Measurements from ENCODE around the gene SDS. TPM values are rescaled to one million over a fixed set of nuclear protein-coding genes. Genes with fewer than 3 reads are reported as not detected.

SDS gene
- total and polyA plus RNA-seq, 4 donors, result 0.65 to 433 (median 77.9) TPM

DNA sequence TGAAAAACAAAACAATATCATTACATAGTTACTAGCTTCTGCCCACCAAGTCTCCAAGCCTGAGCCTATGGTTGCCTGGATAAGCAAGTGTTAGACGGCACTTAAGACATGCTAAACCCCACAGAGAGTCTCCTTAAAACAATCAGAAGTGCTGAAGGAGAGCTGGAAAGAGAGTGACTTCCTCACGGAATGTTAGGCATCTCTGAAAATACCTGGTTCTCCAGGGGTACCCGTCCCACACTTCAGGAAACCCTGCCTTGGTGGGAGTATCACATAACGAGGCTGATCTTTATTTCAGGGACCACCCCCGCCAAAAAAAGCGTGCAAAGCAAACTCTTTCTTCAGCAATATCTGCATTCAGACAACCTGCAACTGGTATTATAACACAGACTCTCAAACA is 49.6 kb upstream of the SDS start:
- no peaks in the 10 kb centered on the region for H3K9me3 ChIP-seq (ENCODE audit: control insufficient read depth in 4 of 4, low read length in 3 of 4)
- DNase-seq (ENCODE audit: low spot score), result no peak
- no peak overlapping the region for H3K4me3 ChIP-seq (ENCODE audit: low read depth in 1 of 3, low read length in 3 of 3)
- peaks cover 0 to 2% (median 0%) of the 10 kb centered on the region in 4 donors for H3K27me3 ChIP-seq (ENCODE audit: control insufficient read depth in 4 of 4, insufficient read depth in 4 of 4, low read length in 3 of 4)
- no peak overlapping the region for H3K9ac ChIP-seq (ENCODE audit: low read depth in 1 of 2, low read length in 2 of 2)
- TF ChIP-seq EGR1 (IDR thresholded peaks at IDR 0.05; ENCODE audit: low read depth in 2 of 2) (no peak), HNF4G (IDR thresholded peaks at IDR 0.05) (no peak), ATF3 (IDR thresholded peaks at IDR 0.05) (no peak), SP1 (IDR thresholded peaks at IDR 0.05) (no peak), JUND (IDR thresholded peaks at IDR 0.05) (no peak), RAD21 (IDR thresholded peaks at IDR 0.05) (no peak), CTCF (IDR thresholded peaks at IDR 0.05; ENCODE audit: low read depth, low read length, missing input control) (no peak)
- TF ChIP-seq, protein P1, sequence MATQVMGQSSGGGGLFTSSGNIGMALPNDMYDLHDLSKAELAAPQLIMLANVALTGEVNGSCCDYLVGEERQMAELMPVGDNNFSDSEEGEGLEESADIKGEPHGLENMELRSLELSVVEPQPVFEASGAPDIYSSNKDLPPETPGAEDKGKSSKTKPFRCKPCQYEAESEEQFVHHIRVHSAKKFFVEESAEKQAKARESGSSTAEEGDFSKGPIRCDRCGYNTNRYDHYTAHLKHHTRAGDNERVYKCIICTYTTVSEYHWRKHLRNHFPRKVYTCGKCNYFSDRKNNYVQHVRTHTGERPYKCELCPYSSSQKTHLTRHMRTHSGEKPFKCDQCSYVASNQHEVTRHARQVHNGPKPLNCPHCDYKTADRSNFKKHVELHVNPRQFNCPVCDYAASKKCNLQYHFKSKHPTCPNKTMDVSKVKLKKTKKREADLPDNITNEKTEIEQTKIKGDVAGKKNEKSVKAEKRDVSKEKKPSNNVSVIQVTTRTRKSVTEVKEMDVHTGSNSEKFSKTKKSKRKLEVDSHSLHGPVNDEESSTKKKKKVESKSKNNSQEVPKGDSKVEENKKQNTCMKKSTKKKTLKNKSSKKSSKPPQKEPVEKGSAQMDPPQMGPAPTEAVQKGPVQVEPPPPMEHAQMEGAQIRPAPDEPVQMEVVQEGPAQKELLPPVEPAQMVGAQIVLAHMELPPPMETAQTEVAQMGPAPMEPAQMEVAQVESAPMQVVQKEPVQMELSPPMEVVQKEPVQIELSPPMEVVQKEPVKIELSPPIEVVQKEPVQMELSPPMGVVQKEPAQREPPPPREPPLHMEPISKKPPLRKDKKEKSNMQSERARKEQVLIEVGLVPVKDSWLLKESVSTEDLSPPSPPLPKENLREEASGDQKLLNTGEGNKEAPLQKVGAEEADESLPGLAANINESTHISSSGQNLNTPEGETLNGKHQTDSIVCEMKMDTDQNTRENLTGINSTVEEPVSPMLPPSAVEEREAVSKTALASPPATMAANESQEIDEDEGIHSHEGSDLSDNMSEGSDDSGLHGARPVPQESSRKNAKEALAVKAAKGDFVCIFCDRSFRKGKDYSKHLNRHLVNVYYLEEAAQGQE (IDR thresholded peaks at IDR 0.05), result no peak
- TF ChIP-seq, protein P2, sequence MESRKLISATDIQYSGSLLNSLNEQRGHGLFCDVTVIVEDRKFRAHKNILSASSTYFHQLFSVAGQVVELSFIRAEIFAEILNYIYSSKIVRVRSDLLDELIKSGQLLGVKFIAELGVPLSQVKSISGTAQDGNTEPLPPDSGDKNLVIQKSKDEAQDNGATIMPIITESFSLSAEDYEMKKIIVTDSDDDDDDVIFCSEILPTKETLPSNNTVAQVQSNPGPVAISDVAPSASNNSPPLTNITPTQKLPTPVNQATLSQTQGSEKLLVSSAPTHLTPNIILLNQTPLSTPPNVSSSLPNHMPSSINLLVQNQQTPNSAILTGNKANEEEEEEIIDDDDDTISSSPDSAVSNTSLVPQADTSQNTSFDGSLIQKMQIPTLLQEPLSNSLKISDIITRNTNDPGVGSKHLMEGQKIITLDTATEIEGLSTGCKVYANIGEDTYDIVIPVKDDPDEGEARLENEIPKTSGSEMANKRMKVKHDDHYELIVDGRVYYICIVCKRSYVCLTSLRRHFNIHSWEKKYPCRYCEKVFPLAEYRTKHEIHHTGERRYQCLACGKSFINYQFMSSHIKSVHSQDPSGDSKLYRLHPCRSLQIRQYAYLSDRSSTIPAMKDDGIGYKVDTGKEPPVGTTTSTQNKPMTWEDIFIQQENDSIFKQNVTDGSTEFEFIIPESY (IDR thresholded peaks at IDR 0.05), result no peak
- TF ChIP-seq, protein P3, sequence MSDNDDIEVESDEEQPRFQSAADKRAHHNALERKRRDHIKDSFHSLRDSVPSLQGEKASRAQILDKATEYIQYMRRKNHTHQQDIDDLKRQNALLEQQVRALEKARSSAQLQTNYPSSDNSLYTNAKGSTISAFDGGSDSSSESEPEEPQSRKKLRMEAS (IDR thresholded peaks at IDR 0.05), result no peak
- H3K4me1 ChIP-seq (ENCODE audit: control insufficient read depth in 4 of 4, insufficient read depth in 4 of 4, low read length in 3 of 4), result no peaks in the 10 kb centered on the region
- 29% methylated on average over 6 of the region's 6 CpGs for WGBS
- H3K36me3 ChIP-seq (ENCODE audit: control insufficient read depth in 4 of 4, insufficient read depth in 3 of 4, low read depth in 1 of 4, low read length in 3 of 4), result no peaks in the 10 kb centered on the region
- no peak overlapping the region for H3K27ac ChIP-seq (ENCODE audit: low read depth in 1 of 2, low read length in 2 of 2)

- H3K9me3 ChIP-seq (ENCODE audit: control insufficient read depth in 4 of 4, low read length in 3 of 4), result no peaks in the 10 kb centered on the region
These were observed 48.8 kb upstream of the SDS start for GRCh38 chr12:113452458-113452857.

More at GRCh38 chr12:113452458-113452857, 48.8 kb upstream of the SDS start:
- DNase-seq (ENCODE audit: low spot score), result no peak
- WGBS, result 90% methylated on average over 2 of the region's 2 CpGs
- Histone ChIP-seq H3K27me3 (ENCODE audit: control insufficient read depth in 4 of 4, insufficient read depth in 4 of 4, low read length in 3 of 4) (no peaks in the 10 kb centered on the region), H3K9ac (ENCODE audit: low read depth in 1 of 2, low read length in 2 of 2) (no peak overlapping the region), H3K4me1 (ENCODE audit: control insufficient read depth in 4 of 4, insufficient read depth in 4 of 4, low read length in 3 of 4) (no peaks in the 10 kb centered on the region), H3K36me3 (ENCODE audit: control insufficient read depth in 4 of 4, insufficient read depth in 3 of 4, low read depth in 1 of 4, low read length in 3 of 4) (no peaks in the 10 kb centered on the region), H3K27ac (ENCODE audit: low read depth in 1 of 2, low read length in 2 of 2) (no peak overlapping the region), H3K4me3 (ENCODE audit: low read depth in 1 of 3, low read length in 3 of 3) (no peak overlapping the region)
- TF ChIP-seq JUND (IDR thresholded peaks at IDR 0.05) (no peak), SP1 (IDR thresholded peaks at IDR 0.05) (no peak)
